GM12891 (cell line): ENCODE results near the gene IL18.

Experiments
- DNase-seq: peaks from one replicate; pipeline ENCODE4 v3.0.0; 2011; ENCODE audit warnings: low spot score; ENCODE audit not compliant: insufficient read length
- FAIRE-seq: peaks from 2 replicates; lab custom pipeline; 2011; peaks lifted over from hg19 to GRCh38; lab: Jason Lieb, UNC
- PAX5 ChIP-seq: IDR thresholded peaks from 2 replicates; pipeline ENCODE4 v1.6.1; 2011; ENCODE audit warnings: low read length, moderate library complexity, mild to moderate bottlenecking; ENCODE audit not compliant: insufficient read depth, severe bottlenecking
- POLR2A ChIP-seq: IDR thresholded peaks from 2 replicates; pipeline ENCODE4 v1.6.1; 2011; ENCODE audit warnings: low read depth, low read length, control low read depth
- POLR2AphosphoS5 ChIP-seq: IDR thresholded peaks from 2 replicates; pipeline ENCODE4 v1.6.1; 2011; ENCODE audit warnings: low read depth, low read length, control low read depth
- POU2F2 ChIP-seq: IDR thresholded peaks from 2 replicates; pipeline ENCODE4 v1.6.1; 2011; ENCODE audit warnings: low read depth, mild to moderate bottlenecking, control low read depth, low read length, moderate library complexity
- SPI1 ChIP-seq: IDR thresholded peaks from 2 replicates; pipeline ENCODE4 v1.6.1; 2011; ENCODE audit warnings: low read depth, low read length, control low read depth
- TAF1 ChIP-seq: IDR thresholded peaks from 2 replicates; pipeline ENCODE4 v1.6.1; 2011; ENCODE audit warnings: low read depth, low read length, control low read depth

The IL18 gene

DNA sequence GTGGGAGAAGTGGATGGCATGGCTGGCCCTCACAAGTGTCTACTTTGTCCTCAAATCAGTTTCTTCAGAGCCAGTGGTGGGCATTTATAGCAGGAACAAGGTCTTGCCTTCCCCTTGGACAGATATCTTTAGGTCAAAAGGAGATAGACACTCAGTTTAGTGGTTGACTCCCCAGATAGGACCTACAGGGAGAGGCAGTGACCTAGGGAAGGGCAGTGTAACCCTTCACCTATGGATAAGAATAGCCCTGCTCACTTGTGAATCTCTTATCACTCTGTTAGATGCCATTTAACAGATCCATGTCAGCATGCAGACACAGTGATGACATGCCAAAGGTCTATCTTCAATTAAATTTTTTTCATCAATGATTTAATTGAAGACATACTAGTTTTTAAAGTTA is 22.4 kb upstream of the IL18 start:
- TF ChIP-seq PAX5 (no peak), SPI1 (no peak), POLR2A (no peak), POLR2AphosphoS5 (no peak), POU2F2 (no peak), TAF1 (no peak)
- no peak for DNase-seq
- no peak for FAIRE-seq

DNA sequence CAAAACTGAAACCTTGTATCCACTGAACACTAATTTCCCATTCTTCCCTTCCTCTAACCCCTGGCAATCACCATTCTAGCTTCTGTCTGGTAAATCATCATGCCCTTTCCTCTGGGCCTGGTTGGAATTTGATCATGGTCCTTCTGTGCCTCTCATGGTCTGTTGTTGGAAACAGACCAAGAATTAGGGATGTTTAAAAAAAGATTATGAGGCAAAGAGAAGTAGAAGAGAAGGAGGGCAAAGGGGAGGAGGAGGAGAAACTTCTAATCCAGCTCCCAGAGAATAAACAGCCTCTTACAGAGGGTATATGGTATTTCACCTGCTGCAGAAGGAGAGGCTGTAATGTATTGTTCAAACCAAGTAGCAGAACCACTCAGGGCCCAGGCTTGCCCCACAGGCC is 22.0 kb upstream of the IL18 start:
- no peak for FAIRE-seq
- DNase-seq = no peak
- no peak for TF ChIP-seq SPI1

DNA sequence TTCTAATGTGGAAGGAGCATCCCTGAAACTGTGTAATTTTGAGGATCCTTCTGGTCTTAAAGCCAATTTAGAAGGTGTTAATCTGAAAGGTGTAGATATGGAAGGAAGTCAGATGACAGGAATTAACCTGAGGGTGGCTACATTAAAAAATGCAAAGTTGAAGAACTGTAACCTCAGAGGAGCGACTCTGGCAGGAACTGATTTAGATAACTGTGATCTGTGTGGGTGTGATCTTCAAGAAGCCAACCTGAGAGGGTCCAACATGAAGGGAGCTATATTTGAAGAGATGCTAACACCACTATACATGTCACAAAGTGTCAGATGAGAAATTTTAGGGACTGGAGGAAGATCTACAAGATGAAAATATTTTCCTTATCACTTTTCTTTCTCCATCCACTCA is 19.0 kb upstream of the IL18 start:
- DNase-seq (no peak), FAIRE-seq (no peak)
- TF ChIP-seq POU2F2 = no peak
- TF ChIP-seq SPI1 = peak; percentile 75

DNA sequence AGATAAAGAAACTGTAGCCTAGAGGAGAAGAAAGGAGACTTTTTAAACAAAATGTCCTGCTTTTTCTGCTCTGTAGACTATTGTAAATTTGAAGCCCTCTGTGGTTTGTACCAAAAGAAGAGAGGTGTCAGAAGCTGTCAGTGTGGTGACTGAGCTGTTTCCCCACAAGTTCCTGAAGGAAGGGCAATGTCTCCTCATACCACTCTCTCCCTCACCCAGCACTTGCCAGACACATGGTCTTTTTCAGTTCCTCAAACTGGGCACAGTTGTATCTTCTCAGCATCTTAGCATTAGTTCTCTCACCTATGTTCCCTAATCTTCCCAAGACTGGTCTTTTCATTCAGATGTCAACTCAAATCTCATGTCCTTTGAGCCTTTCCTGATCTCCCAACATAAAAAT is 15.7 kb upstream of the IL18 start:
- FAIRE-seq (peak; percentile 71), DNase-seq (no peak)
- TF ChIP-seq TAF1 (no peak), POLR2A (no peak), SPI1 (peak; percentile 88), POLR2AphosphoS5 (no peak), PAX5 (no peak)

DNA sequence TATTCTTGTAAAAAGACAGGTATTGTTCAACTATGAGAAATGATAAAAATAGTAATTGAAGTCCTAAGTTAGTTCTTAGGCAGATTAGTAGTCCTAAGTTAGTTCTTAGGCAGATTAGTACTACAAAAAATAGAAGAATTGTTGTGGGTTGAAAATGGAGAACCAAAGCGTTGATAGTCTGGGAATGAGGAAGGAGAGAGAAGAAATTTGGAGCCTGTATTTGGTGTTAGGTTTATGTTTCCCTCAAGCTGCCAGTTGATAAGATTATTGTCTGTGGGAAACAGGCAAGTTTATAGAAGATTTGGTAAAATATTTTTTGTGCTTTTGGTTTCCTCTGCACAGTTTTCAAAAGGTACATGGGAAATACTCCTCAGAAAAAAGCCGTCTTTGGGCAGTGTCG is 15.0 kb upstream of the IL18 start:
- no peak for TF ChIP-seq TAF1
- no peak for TF ChIP-seq POLR2A
- no peak for TF ChIP-seq PAX5
- TF ChIP-seq POU2F2 = no peak
- DNase-seq = no peak
- no peak for FAIRE-seq

DNA sequence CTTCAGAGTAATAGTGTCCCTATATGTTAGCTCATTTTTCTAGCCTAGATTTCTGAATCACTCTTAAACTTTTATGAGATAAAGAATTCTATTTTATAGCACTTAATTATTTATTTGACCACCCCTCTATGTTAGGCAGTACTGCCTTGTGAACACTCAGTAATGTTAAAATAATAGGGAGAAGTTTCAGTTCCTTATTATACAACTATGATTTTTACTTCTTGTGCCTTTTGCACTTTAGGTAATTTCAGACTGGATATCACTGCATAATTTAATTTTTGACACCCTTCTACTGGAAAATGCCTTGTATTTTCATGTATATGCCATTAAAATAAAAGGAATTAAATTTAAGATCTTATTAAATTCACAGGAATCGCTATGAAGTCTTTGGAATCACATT is 14.5 kb upstream of the IL18 start:
- FAIRE-seq (no peak), DNase-seq (no peak)
- TF ChIP-seq POLR2A (no peak), PAX5 (no peak), TAF1 (no peak), SPI1 (peak; percentile 71), POLR2AphosphoS5 (no peak), POU2F2 (no peak)

DNA sequence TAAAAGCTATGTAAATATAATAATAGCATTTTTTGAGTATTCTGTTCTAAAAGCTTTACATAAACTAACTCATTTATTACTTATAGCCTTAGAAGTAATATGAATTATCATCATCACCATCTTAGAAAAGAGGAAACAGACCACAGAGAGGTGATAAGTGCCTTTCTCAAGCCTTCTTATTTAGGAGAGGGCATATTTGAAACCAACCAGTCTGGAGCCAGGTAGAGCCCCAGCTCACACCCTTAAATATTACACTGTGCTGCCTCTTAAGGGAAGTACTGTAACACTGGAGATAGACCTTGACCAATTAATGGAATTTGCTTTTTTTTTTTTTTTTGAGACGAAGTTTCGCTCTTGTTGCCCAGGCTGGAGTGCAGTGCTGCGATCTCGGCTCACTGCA is 13.7 kb upstream of the IL18 start:
- TF ChIP-seq POLR2A (no peak), POU2F2 (no peak), SPI1 (no peak), TAF1 (no peak), PAX5 (no peak), POLR2AphosphoS5 (no peak)
- DNase-seq (no peak), FAIRE-seq (no peak)

DNA sequence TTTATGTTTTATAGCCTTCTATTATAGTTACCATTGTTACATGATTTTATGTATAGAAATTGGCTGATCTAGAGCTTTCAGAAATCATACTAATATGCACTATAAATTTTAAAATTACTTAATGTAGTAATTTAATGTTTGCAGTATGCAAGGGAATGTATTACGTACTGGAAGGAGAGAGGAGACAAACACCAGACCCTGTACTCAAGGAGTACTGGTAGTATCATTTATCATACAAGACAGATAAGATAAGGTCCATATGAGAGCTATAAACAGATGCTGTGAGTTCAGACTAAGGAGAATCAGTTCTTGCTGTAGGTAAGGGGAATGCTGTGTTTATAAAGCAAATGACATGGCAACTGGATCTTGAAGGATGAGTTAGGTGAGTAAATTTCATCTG is 12.2 kb upstream of the IL18 start:
- no peak for TF ChIP-seq PAX5
- no peak for TF ChIP-seq POU2F2
- no peak for TF ChIP-seq POLR2A
- TF ChIP-seq SPI1 = no peak
- TF ChIP-seq TAF1 = no peak
- TF ChIP-seq POLR2AphosphoS5 = no peak
- FAIRE-seq (no peak), DNase-seq (no peak)

DNA sequence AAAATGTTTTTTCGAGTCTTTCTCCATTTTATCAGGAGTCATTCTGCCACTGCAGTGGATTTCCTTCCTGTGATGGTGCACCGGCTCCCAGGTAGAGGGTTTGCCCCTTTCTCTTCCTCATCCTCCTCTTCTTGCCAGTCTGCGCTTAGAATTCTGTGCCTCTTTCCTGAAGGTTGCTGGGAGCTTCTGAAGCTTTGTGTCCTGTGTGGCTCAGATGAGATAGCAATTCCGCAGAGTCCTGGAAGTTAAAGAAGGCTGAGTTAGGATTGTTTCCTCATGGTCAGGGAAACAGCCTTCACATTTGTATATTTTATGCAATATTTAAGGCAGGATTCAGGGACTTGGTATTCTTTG is 11.7 kb upstream of the IL18 start:
- no peak for DNase-seq
- FAIRE-seq = no peak
- TF ChIP-seq POLR2A = no peak
- TF ChIP-seq POLR2AphosphoS5 = no peak
- TF ChIP-seq POU2F2 = no peak
- TF ChIP-seq TAF1 = no peak
- no peak for TF ChIP-seq SPI1
- TF ChIP-seq PAX5 = no peak

DNA sequence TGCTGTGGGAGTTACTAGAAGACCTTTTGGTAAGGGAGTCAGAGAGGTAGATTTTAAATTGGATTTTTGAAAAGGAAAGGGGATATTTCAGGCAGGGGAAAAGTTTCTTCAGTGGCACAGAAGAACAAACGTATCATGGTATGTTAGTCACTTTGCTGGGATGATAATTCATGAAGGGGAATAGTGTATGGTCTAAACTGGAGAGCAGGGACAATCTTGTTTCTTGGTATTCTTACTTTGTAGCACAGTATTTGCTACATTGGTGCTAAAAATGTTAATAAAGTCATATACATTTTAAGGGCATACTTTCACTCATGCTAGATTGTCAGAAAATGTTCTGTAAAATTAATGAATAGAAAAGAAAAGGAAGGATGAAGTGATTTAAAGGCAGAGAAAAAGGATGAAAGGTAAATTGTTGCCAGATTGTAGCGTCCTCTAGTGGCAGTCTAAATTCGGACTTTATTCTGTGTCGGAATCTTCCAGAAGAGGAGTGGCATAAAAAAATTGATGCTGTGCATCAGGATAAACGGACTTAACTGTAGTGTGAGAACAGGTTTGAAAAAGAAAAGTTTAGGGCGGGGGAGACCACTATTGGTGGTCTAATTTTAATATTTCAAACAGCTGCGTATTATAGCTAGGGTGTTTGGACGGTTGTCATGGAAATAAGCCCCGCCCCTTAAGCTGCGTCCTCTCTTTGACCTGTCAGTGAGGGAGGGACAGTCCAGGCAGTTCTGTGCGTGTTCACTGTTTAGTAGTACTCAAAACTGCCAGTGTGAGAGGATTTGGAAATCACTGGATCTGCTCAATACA is 11.1 kb upstream of the IL18 start, which contains the start of gene BCO2:
Gene BCO2 (plus strand): TSS at position 724 of the 810 bp plus-strand sequence. CDS start 90 bp downstream, outside the sequence.
- FAIRE-seq = peak; percentile 75
- TF ChIP-seq POLR2AphosphoS5 (no peak), POLR2A (no peak), TAF1 (no peak), SPI1 (no peak), POU2F2 (no peak), PAX5 (no peak)
- DNase-seq = no peak

DNA sequence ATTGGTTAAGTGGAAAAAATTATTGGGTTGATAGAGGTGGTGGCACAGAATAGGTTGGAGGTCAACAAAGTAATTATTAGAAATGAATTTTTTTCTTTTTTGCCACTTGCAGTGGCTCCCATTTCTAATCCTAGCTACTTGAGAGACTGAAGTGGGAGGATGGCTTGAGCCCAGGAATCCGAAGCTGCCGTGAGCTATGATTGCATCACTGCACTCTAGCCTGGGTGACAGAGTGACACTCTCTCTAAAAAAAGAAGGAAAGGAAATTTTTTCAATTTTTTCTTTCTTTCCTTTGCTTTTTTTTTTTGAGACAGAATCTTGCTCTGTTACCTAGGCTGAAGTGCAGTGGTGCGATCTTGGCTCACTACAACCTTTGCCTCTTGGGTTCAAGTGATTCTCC is 9.3 kb upstream of the IL18 start:
- DNase-seq (no peak), FAIRE-seq (no peak)
- TF ChIP-seq PAX5 (no peak), POLR2A (no peak), POU2F2 (no peak)
